OCI-LY7 (cell line): ENCODE results near the gene VAMP5. TPM values are rescaled to one million over a fixed set of nuclear protein-coding genes. Genes with fewer than 3 reads are reported as not detected.
A peak's percentile ranks its signal among the peaks of the same experiment; 100 is the strongest.

Experiments
- BruUV-seq: library from RNA; stranded (reverse); fragments of 400-500 nt; replicated peaks from 2 replicates; lab custom pipeline; 2021; lab: Mats Ljungman, UMichigan
- CTCF ChIA-PET: fragments of 300-600 bp; sonication (Branson Sonifier 250); formaldehyde crosslinking; loops from one replicate; lab custom pipeline; 2022; ENCODE audit warnings: antibody characterized with exemption; ENCODE audit not compliant: unreplicated experiment; lab: Charles Lee
- POLR2A ChIA-PET: fragments of 300-600 bp; sonication (Branson Sonifier 250); formaldehyde crosslinking; loops from one replicate; lab custom pipeline; 2022; ENCODE audit warnings: antibody characterized with exemption; lab: Charles Lee
- DNase-seq: peaks from one replicate; pipeline ENCODE4 v3.0.0-alpha.2; 2015; ENCODE audit warnings: low spot score
- H2AFZ ChIP-seq: fragments of 200-600 bp; sonication (generic), shearing (Covaris generic); 2 replicates; pipeline ENCODE4 v1.6.1; 2014; ENCODE audit warnings: mild to moderate bottlenecking, antibody characterized with exemption, low read length, moderate library complexity
- H3K27ac ChIP-seq: fragments of 200-600 bp; sonication (generic); 2 replicates; pipeline ENCODE4 v1.5.1; 2014; ENCODE audit warnings: mixed run types, low read depth, mild to moderate bottlenecking, moderate library complexity, low read length, inconsistent platforms; ENCODE audit not compliant: poor library complexity, severe bottlenecking
- H3K36me3 ChIP-seq: fragments of 200-600 bp; sonication (generic); 2 replicates; pipeline ENCODE4 v1.6.1; 2014; ENCODE audit warnings: mild to moderate bottlenecking, antibody characterized with exemption, low read length, moderate library complexity, mixed read lengths; ENCODE audit not compliant: insufficient read depth
- H3K4me1 ChIP-seq: fragments of 200-600 bp; sonication (generic); 2 replicates; pipeline ENCODE4 v1.5.1; 2014; ENCODE audit warnings: mild to moderate bottlenecking, low read length; ENCODE audit not compliant: insufficient read depth, poor library complexity, severe bottlenecking
- H3K4me2 ChIP-seq: fragments of 200-600 bp; sonication (generic); 2 replicates; pipeline ENCODE4 v1.6.1; 2014; ENCODE audit warnings: mild to moderate bottlenecking, low read length
- H3K4me3 ChIP-seq: fragments of 200-600 bp; sonication (generic); 2 replicates; pipeline ENCODE4 v1.5.1; 2014; ENCODE audit warnings: mild to moderate bottlenecking, low read depth, low read length; ENCODE audit not compliant: poor library complexity, severe bottlenecking
- H3K79me2 ChIP-seq: fragments of 200-600 bp; sonication (generic); 2 replicates; pipeline ENCODE4 v1.6.1; 2016; ENCODE audit warnings: low read depth, mild to moderate bottlenecking, low read length, moderate library complexity, mixed read lengths; ENCODE audit not compliant: insufficient read depth
- H3K9me2 ChIP-seq: fragments of 200-600 bp; sonication (generic); 2 replicates; pipeline ENCODE4 v1.6.1; 2016; ENCODE audit warnings: mild to moderate bottlenecking, low read length, mixed read lengths; ENCODE audit not compliant: insufficient read depth
- H3K9me3 ChIP-seq: fragments of 200-600 bp; sonication (generic); 2 replicates; pipeline ENCODE4 v1.6.1; 2014; ENCODE audit warnings: mild to moderate bottlenecking, mixed run types, low read length, mixed read lengths
- H4K20me1 ChIP-seq: fragments of 200-600 bp; sonication (generic); 2 replicates; pipeline ENCODE4 v1.6.1; 2014; ENCODE audit warnings: mild to moderate bottlenecking, antibody characterized with exemption, low read length, moderate library complexity, mixed read lengths; ENCODE audit not compliant: insufficient read depth
- CTCF ChIP-seq: fragments of 200-600 bp; sonication (generic); conservative IDR thresholded peaks from 2 replicates; pipeline ENCODE4 v1.5.1; 2014; ENCODE audit warnings: mild to moderate bottlenecking, antibody characterized with exemption, low read length, moderate library complexity, mixed read lengths
- EZH2phosphoT487 ChIP-seq: fragments of 200-600 bp; sonication (generic); IDR thresholded peaks from 2 replicates; pipeline ENCODE4 v1.6.1; 2018; ENCODE audit warnings: low read depth, borderline replicate concordance, mild to moderate bottlenecking, mixed run types, antibody characterized with exemption, low read length, moderate library complexity, mixed read lengths
- intact Hi-C: fragments of 100-400 bp; cut with micrococcal nuclease; formaldehyde crosslinking; loops from one replicate; pipeline ENCODE4 v1.10.0; 2022; ENCODE audit not compliant: unreplicated experiment
- total RNA-seq, 2 experiments: library from RNA; depleted of rRNA in 1 of 2; stranded (reverse); fragments of >200 nt in 1 of 2; shearing (Covaris generic) in 1 of 2; gene quantifications; 2 replicates each; pipeline ENCODE4 v1.2.3, GENCODE V29; 2014 to 2022

Gene VAMP5
- total RNA-seq, 2 experiments from 2014 or later: 3.0 to 3.9 TPM

- H3K27ac ChIP-seq: peak overlapping the region; percentile 79
- intact Hi-C loops: loop anchor here (2.0 kb wide), 1 partner anchor 23 kb away; the partner anchor contains the start of gene TMEM150A
- H3K4me1 ChIP-seq: peaks cover 27% of the 10 kb centered on the region
- DNase-seq: peak; percentile 41
- peaks cover 29% of the 10 kb centered on the region; the same call in 1 of the 2 replicates for H3K79me2 ChIP-seq
- BruUV-seq: no TSS peak
- peak overlapping the region; percentile 72; the same call in 1 of the 2 replicates for H2AFZ ChIP-seq
- POLR2A ChIA-PET: interaction anchor here (0.8 to 4.9 kb wide), 8 partner anchors 10 to 160 kb away, joined by 3 to 34 read pairs (median 3); partner anchors contain the start of genes C2orf68 and RNF181
- H3K9me3 ChIP-seq: no peaks in the 10 kb centered on the region
- peak overlapping the region; percentile 95 for H3K4me2 ChIP-seq
- peak overlapping the region; percentile 83 for H3K4me3 ChIP-seq
- CTCF ChIA-PET: no interaction called here
- peaks cover 46% of the 10 kb centered on the region for H3K36me3 ChIP-seq
- H3K9me2 ChIP-seq: no peaks in the 10 kb centered on the region
- H4K20me1 ChIP-seq: no peaks in the 10 kb centered on the region
- TF ChIP-seq CTCF (no peak), EZH2phosphoT487 (no peak)
Observed at GRCh38 chr2:85579266-85579935, 4.8 kb upstream of the VAMP5 start.

DNA sequence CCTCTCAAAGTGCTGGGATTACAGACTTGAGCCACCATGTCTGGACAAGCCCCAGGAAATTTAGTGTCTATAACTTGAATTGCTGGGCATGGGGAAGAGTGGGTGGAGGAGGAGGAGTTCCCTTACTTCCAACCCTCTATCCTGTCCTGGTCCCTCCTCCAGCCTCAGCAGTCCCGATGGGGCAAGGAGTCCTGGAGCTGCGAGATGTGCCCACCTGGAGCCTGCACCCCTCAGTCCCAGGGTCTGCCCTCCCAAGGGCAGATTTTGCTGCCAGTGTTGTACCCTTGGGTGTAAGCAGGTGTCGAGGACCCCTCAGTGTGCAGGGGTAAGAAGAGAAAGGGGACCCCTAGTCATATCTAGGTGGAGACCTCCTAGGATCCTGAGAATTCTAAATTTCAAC lies 4.0 kb upstream of the VAMP5 start:
- BruUV-seq: no TSS peak

More for the DNA sequence above, 4.0 kb upstream of the VAMP5 start:
- peak overlapping the region; percentile 83 for H3K4me3 ChIP-seq
- peaks cover 30% of the 10 kb centered on the region for H3K4me1 ChIP-seq
- intact Hi-C loops: no loop called here
- H3K4me2 ChIP-seq: peak overlapping the region; percentile 95
- H3K9me3 ChIP-seq: no peaks in the 10 kb centered on the region
- no peaks in the 10 kb centered on the region for H4K20me1 ChIP-seq
- DNase-seq: no peak
- CTCF ChIA-PET: no interaction called here
- H3K36me3 ChIP-seq: peaks cover 46% of the 10 kb centered on the region
- POLR2A ChIA-PET: interaction anchor here (0.6 to 4.9 kb wide), 6 partner anchors 10 to 24 kb away, joined by 3 to 34 read pairs (median 4); partner anchors contain the start of gene RNF181
- no peak overlapping the region for H2AFZ ChIP-seq
- H3K27ac ChIP-seq: no peak overlapping the region
- no peaks in the 10 kb centered on the region for H3K9me2 ChIP-seq
- peaks cover 29% of the 10 kb centered on the region; the same call in 1 of the 2 replicates for H3K79me2 ChIP-seq
- no peak for TF ChIP-seq CTCF
- TF ChIP-seq EZH2phosphoT487: no peak
